A549 treated with dexamethasone at 1 μM for 4 hours (cell line): ENCODE data around the gene TMPRSS13. TPM values are rescaled to one million over a fixed set of nuclear protein-coding genes. Genes with fewer than 3 reads are reported as not detected.

Source experiments
- total RNA-seq: library from RNA; stranded (reverse); fragments of 200-300 nt; extraction: Qiagen RNA extraction; gene quantifications from 5 replicates; pipeline ENCODE4 v1.2.3, GENCODE V29; 2022

Gene TMPRSS13
- total RNA-seq, result not detected in 5 replicates

DNA sequence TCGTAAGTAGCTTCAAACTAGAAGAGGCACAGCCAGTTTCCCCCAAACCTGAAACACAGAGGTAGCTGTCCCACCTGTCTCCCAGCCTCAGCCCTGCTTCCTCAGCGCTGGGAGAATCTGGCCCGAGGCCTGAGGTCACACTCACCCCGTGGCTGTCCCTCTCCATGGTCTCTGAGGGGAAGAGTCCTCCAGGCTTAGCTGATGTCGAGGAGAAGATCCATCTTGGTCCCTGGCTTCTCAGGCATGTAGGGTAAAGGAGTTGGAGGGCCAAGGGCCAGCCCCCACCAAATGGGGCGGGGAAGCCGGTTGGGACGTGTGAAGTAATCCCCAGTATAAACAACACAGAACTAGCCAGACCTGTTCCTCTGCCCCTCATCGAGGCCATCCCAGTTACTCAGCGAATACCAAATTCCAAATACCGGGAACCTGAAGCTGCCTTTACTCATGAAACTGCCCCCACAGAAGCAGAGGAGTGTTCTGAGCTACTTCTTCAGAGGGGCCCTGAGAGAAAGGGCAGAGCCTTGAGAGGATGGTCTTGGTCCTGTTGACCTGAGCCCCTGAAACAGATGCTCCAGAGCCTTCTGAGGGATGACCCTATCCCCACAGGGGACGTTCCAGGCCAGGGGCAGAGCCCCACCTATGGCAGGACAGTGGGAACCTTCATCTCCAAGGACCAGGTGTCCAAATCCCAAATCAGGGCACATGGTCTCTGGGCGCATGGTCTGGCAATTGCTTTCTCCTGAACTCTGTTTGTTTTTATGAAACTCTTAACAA is at the start of gene TMPRSS13:
Gene TMPRSS13 (minus strand): TSS at position 261 of the 774 bp plus-strand sequence. CDS start 95 bp downstream, at position 166.

DNA sequence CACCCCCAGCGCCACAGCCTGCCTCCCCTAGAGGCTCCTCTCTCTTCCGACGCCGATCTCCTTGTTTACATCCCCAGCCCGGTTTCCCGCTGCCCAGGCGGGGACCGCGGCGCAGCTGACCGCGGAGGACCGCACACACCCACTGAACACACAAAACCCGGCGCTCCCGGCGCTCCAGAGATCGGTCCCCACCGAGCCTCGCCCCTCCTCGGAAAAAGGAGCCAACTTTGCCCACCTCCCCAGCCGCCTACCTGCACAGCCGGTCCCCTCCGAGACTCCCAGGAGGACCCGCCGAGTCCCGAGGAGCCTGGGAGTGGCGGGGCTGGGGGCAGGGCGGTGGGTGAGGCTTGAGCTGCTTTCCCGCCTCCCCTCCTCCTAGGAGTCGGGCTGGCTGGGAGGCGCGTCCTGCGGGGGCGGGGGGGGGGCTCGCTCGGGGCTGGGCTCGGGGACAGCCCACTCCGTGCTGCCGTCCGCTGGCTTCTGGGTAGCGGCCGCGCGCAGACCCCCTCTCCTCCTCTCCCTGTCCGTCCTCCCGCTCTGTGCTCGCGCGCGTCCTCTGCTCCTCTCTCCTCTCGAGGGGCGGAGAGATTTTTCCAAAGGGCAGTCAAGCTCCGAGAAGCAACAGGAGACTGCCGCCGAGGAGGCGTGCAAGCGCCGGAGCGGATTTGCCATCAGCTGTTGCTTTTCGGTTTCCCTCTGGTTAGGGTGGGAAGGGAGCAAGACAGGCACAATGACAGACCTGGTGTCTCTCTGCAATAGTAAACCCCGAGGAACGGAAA is 52.7 kb downstream of the TMPRSS13 start, which contains the start of gene FXYD6:
Gene FXYD6 (minus strand): TSS at position 318 of the 779 bp plus-strand sequence. CDS start 33,882 bp downstream, outside the sequence.

Other genes with a start within 250 kb of the TMPRSS13 start
- 0.08 to 0.53 TPM (median 0.30 TPM) in 5 replicates for gene DSCAML1, start 132.2 kb downstream of the TMPRSS13 start, total RNA-seq
- gene FXYD2, start 104.7 kb downstream of the TMPRSS13 start, total RNA-seq, result 12.8 to 19.6 TPM (median 15.6 TPM) in 5 replicates
- 0.11 to 0.39 TPM (median 0.31 TPM) in 5 replicates for gene FXYD6, start 52.7 kb downstream of the TMPRSS13 start, total RNA-seq
- gene IL10RA, start 57.0 kb upstream of the TMPRSS13 start, total RNA-seq, result 0.03 to 0.14 TPM (median 0.11 TPM) in 4 of 5 replicates, not detected in the other
- 0.07 TPM in 1 of 5 replicates, not detected in the others for gene TMPRSS4, start 147.7 kb upstream of the TMPRSS13 start, total RNA-seq
- not detected in 5 replicates for gene SMIM35, start 157.6 kb upstream of the TMPRSS13 start, total RNA-seq
- 0.02 to 0.08 TPM (median 0.05 TPM) in 4 of 5 replicates, not detected in the other for gene SCN4B, start 223.4 kb upstream of the TMPRSS13 start, total RNA-seq
- not detected in 5 replicates for gene SCN2B, start 247.2 kb upstream of the TMPRSS13 start, total RNA-seq